ENCODE measurements around the gene PISD. TPM values are rescaled to one million over a fixed set of nuclear protein-coding genes. Genes with fewer than 3 reads are reported as not detected.

PISD gene
- total and polyA plus RNA-seq, 2 donors (not counting 3 experiments of a cell fraction or from before 2014, with no cell fraction given): 53.4 to 58.0 TPM

DNA sequence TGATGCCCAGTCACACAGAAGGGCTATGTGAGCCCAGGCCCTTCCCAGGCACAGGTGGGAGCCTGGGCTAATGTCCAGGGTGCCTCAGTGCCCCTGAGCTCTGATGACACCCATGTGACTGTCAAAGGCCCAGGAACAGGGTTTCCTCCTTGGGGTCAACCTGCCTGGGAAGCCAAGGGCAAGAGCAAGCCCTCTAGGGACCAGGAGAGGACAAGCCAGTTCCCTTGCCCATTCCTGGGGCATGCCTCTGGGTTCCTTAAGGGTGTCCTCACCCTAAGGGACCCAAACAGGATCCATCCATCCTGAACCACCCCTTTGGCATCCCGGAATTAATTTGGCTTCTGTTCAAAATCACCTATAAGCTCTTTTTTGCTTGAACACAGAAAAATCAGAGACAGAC is 39.0 kb downstream of the PISD start:
- FAIRE-seq: no peak
- peaks cover 0 to 33% of the 10 kb centered on the region in 2 experiments for H3K36me3 ChIP-seq (ENCODE audit: control insufficient read depth in 2 of 2, extremely low read depth in 1 of 2, insufficient read depth in 2 of 2, low read length in 2 of 2)
- POLR2A ChIA-PET: interaction anchor here (0.9 kb wide), 1 partner anchor 30 kb away, joined by 3 read pairs; no protein-coding TSS in a partner anchor
- no peak overlapping the region for H3K27ac ChIP-seq (ENCODE audit: insufficient read depth, low read depth, low read length)
- TF ChIP-seq FOS (IDR thresholded peaks at IDR 0.05; ENCODE audit: borderline replicate concordance, insufficient read depth, low read length) (no peak), GATA2 (IDR thresholded peaks at IDR 0.05; ENCODE audit: insufficient read depth, insufficient read length, low read depth, low read length) (no peak), POLR2A (IDR thresholded peaks at IDR 0.05; ENCODE audit: low read depth, low read length) (no peak), POLR2AphosphoS5 (IDR thresholded peaks at IDR 0.05; ENCODE audit: insufficient read depth, low read depth, low read length) (no peak), EZH2 (IDR thresholded peaks at IDR 0.05; ENCODE audit: borderline replicate concordance, low read depth, low read length, severe bottlenecking) (no peak), MAX (IDR thresholded peaks at IDR 0.05; ENCODE audit: insufficient read depth, insufficient read length) (no peak), JUN (IDR thresholded peaks at IDR 0.05; ENCODE audit: borderline replicate concordance, insufficient read depth, insufficient read length, low read depth) (no peak), MYC (IDR thresholded peaks at IDR 0.05; ENCODE audit: low read depth, low read length) (no peak), CTCF (IDR thresholded peaks at IDR 0.05; ENCODE audit: extremely low read depth in 1 of 2, insufficient read depth in 1 of 2, low read depth in 1 of 2, low read length in 2 of 2) (no peak)
- intact Hi-C loops (cut with micrococcal nuclease) (no loop called here), dilution Hi-C loops (cut with MboI; ENCODE audit: extremely low pct_ligation_motif_present, low sequenced_read_pairs) (no loop called here)
- peaks cover 25% of the 10 kb centered on the region for H3K4me1 ChIP-seq (ENCODE audit: control insufficient read depth, extremely low read depth, insufficient read depth, low read length)
- no peaks in the 10 kb centered on the region for H3K9me3 ChIP-seq (replicated peaks; ENCODE audit: control insufficient read depth, insufficient read depth, low read length)
- peaks cover 66% of the 10 kb centered on the region for H3K79me2 ChIP-seq (ENCODE audit: control insufficient read depth, insufficient read depth, low read length)
- DNase-seq (ENCODE audit: low read depth, low spot score): no peak
- H3K27me3 ChIP-seq (ENCODE audit: control insufficient read depth in 2 of 2, insufficient read depth in 2 of 2, low read length in 2 of 2): no peaks in the 10 kb centered on the region
- no TSS peak for BruUV-seq (replicated peaks)
- H3K4me2 ChIP-seq (ENCODE audit: insufficient read depth, low read length): no peak overlapping the region
- CTCF ChIA-PET: interaction anchor here (2.0 kb wide), 1 partner anchor 39 kb away, joined by 4 read pairs; no protein-coding TSS in a partner anchor
- H4K20me1 ChIP-seq (replicated peaks; ENCODE audit: control insufficient read depth, extremely low read depth, insufficient read depth, low read length): no peaks in the 10 kb centered on the region
- H2AFZ ChIP-seq (ENCODE audit: low read depth, low read length): no peak overlapping the region
- H3K9me1 ChIP-seq (replicated peaks; ENCODE audit: control insufficient read depth, extremely low read depth, insufficient read depth, low read length): no peaks in the 10 kb centered on the region
- no peak overlapping the region for H3K4me3 ChIP-seq (replicated peaks in 1 of 3; ENCODE audit: insufficient read depth in 1 of 3, low read depth in 1 of 3, low read length in 3 of 3)
- H3K9ac ChIP-seq (replicated peaks; ENCODE audit: extremely low read depth, insufficient read depth, low read length): no peak overlapping the region
